Activated CD4-positive, alpha-beta T cell treated with anti-CD3 and anti-CD28 coated beads, Interleukin-2, amount 50 U/mL, for 24 hours (primary cell): ENCODE data around the gene CYS1.
"Not testable (repeated sequence)": the region's sequence is repeated elsewhere in the genome, so short reads cannot be mapped to it uniquely, and the experiment has no call there.

ENCODE experiments used
- DNase-seq, 2 donors: peaks; one replicate each; pipeline ENCODE4 v3.0.0-alpha.2; 2020; ENCODE audit warnings: low read depth in 1 of 2, low spot score in 1 of 2

The CYS1 gene

GRCh38 chr2:10014418-10015190 is 65.6 kb downstream of the CYS1 start:
- DNase-seq, result no peak

- DNase-seq, result not testable (repeated sequence)
Measured at GRCh38 chr2:10013651-10014417, 66.4 kb downstream of the CYS1 start.

GRCh38 chr2:10012963-10013461 is 67.2 kb downstream of the CYS1 start:
- DNase-seq, result no peak

- not testable (repeated sequence) for DNase-seq
Measured at GRCh38 chr2:10012366-10012962, 67.7 kb downstream of the CYS1 start.

GRCh38 chr2:10011606-10012325 is 68.4 kb downstream of the CYS1 start:
- DNase-seq, result not testable (repeated sequence)

- DNase-seq, result not testable (repeated sequence)
Measured at GRCh38 chr2:10010861-10011605, 69.2 kb downstream of the CYS1 start.

GRCh38 chr2:10009811-10010781 is 70.1 kb downstream of the CYS1 start:
- DNase-seq, result no peak

GRCh38 chr2:10009271-10009810 is 70.9 kb downstream of the CYS1 start:
- no peak for DNase-seq

- DNase-seq, result no peak
Measured at GRCh38 chr2:10008809-10009176, 71.4 kb downstream of the CYS1 start.

GRCh38 chr2:10007921-10008808 is 72.0 kb downstream of the CYS1 start:
- no peak for DNase-seq

GRCh38 chr2:10007435-10007834 is 72.8 kb downstream of the CYS1 start:
- no peak for DNase-seq
